ENCODE measurements around the gene WWC2.

Gene WWC2

GRCh38 chr4:183348706-183349659, 249.9 kb downstream of the WWC2 start:
- peak overlapping the region; percentile 49 for H2BK15ac ChIP-seq (ENCODE audit: low read depth, poor library complexity, severe bottlenecking)
- H3K4me2 ChIP-seq (ENCODE audit: low read length, poor library complexity, severe bottlenecking): no peak overlapping the region
- no peaks in the 10 kb centered on the region for H3K79me1 ChIP-seq (replicated peaks; ENCODE audit: low read length, poor library complexity, severe bottlenecking)
- H3K23ac ChIP-seq (ENCODE audit: low read length in 2 of 2): no peak overlapping the region
- peak; percentile 92 for DNase-seq
- H3K4me3 ChIP-seq (ENCODE audit: insufficient read depth in 1 of 2, low read depth in 1 of 2, low read length in 2 of 2): no peak overlapping the region
- 61% methylated on average over 13 of the region's 17 CpGs for WGBS
- peak overlapping the region; percentile 93 for H4K91ac ChIP-seq (ENCODE audit: low read length)
- peaks cover 0 to 15% of the 10 kb centered on the region in 2 experiments for H3K27me3 ChIP-seq (ENCODE audit: control insufficient read depth in 1 of 2, insufficient read depth in 1 of 2, low read length in 2 of 2)
- peak overlapping the region; percentile 16 to 90 for H2BK12ac ChIP-seq (ENCODE audit: low read length in 2 of 2)
- peak overlapping the region; percentile 29 for H3K9ac ChIP-seq (ENCODE audit: low read length)
- H4K8ac ChIP-seq (ENCODE audit: low read length): peak overlapping the region; percentile 85
- H3K4ac ChIP-seq (ENCODE audit: low read depth in 1 of 2, low read length in 2 of 2): peak overlapping the region in 1 of 2 experiments; percentile 76
- no peak overlapping the region for H2AK5ac ChIP-seq (ENCODE audit: low read length, severe bottlenecking)
- H3K18ac ChIP-seq (ENCODE audit: low read depth in 1 of 2, low read length in 2 of 2): peak overlapping the region; percentile 86 to 89
- H2BK120ac ChIP-seq (ENCODE audit: low read depth, low read length): peak overlapping the region; percentile 74
- H3K4me1 ChIP-seq (ENCODE audit: control insufficient read depth, insufficient read depth, low read depth, low read length): peaks cover 5% of the 10 kb centered on the region
- peak overlapping the region; percentile 34 for H2AFZ ChIP-seq (ENCODE audit: low read depth, low read length)
- H3K9me3 ChIP-seq (ENCODE audit: control insufficient read depth, low read length): no peaks in the 10 kb centered on the region
- H3K14ac ChIP-seq (ENCODE audit: low read length in 2 of 2): no peak overlapping the region
- H2BK5ac ChIP-seq (ENCODE audit: low read depth, low read length, poor library complexity, severe bottlenecking): no peak overlapping the region
- H3K36me3 ChIP-seq (ENCODE audit: control insufficient read depth in 1 of 2, insufficient read depth in 2 of 2, low read depth in 1 of 2, low read length in 2 of 2): no peaks in the 10 kb centered on the region
- no peak overlapping the region for H3K27ac ChIP-seq (ENCODE audit: low read length, poor library complexity, severe bottlenecking)

- Histone ChIP-seq H4K91ac (ENCODE audit: low read length) (no peak overlapping the region), H3K4me3 (ENCODE audit: insufficient read depth in 1 of 2, low read depth in 1 of 2, low read length in 2 of 2) (no peak overlapping the region), H3K27ac (ENCODE audit: low read length, poor library complexity, severe bottlenecking) (no peak overlapping the region), H3K4me1 (ENCODE audit: control insufficient read depth, insufficient read depth, low read depth, low read length) (peaks cover 5% of the 10 kb centered on the region), H4K8ac (ENCODE audit: low read length) (no peak overlapping the region), H3K79me1 (replicated peaks; ENCODE audit: low read length, poor library complexity, severe bottlenecking) (no peaks in the 10 kb centered on the region), H3K36me3 (ENCODE audit: control insufficient read depth in 1 of 2, insufficient read depth in 2 of 2, low read depth in 1 of 2, low read length in 2 of 2) (no peaks in the 10 kb centered on the region), H3K23ac (ENCODE audit: low read length in 2 of 2) (no peak overlapping the region), H2BK15ac (ENCODE audit: low read depth, poor library complexity, severe bottlenecking) (no peak overlapping the region), H3K27me3 (ENCODE audit: control insufficient read depth in 1 of 2, insufficient read depth in 1 of 2, low read length in 2 of 2) (peaks cover 0 to 20% of the 10 kb centered on the region in 2 experiments), H3K4me2 (ENCODE audit: low read length, poor library complexity, severe bottlenecking) (no peak overlapping the region), H2AK5ac (ENCODE audit: low read length, severe bottlenecking) (no peak overlapping the region), H2BK12ac (ENCODE audit: low read length in 2 of 2) (no peak overlapping the region), H2AFZ (ENCODE audit: low read depth, low read length) (no peak overlapping the region), H3K4ac (ENCODE audit: low read depth in 1 of 2, low read length in 2 of 2) (no peak overlapping the region), H2BK120ac (ENCODE audit: low read depth, low read length) (no peak overlapping the region), H2BK5ac (ENCODE audit: low read depth, low read length, poor library complexity, severe bottlenecking) (no peak overlapping the region), H3K9me3 (ENCODE audit: control insufficient read depth, low read length) (no peaks in the 10 kb centered on the region), H3K9ac (ENCODE audit: low read length) (peak overlapping the region; percentile 29), H3K18ac (ENCODE audit: low read depth in 1 of 2, low read length in 2 of 2) (no peak overlapping the region), H3K14ac (ENCODE audit: low read length in 2 of 2) (no peak overlapping the region)
- 91% methylated on average over 9 of the region's 9 CpGs for WGBS
- DNase-seq: peak; percentile 35
Measured at GRCh38 chr4:183349673-183350072, 250.6 kb downstream of the WWC2 start.

- Histone ChIP-seq H3K4me3 (ENCODE audit: insufficient read depth in 1 of 2, low read depth in 1 of 2, low read length in 2 of 2) (no peak overlapping the region), H2BK5ac (ENCODE audit: low read depth, low read length, poor library complexity, severe bottlenecking) (no peak overlapping the region), H2BK15ac (ENCODE audit: low read depth, poor library complexity, severe bottlenecking) (no peak overlapping the region), H4K91ac (ENCODE audit: low read length) (no peak overlapping the region), H3K27ac (ENCODE audit: low read length, poor library complexity, severe bottlenecking) (no peak overlapping the region), H3K36me3 (ENCODE audit: control insufficient read depth in 1 of 2, insufficient read depth in 2 of 2, low read depth in 1 of 2, low read length in 2 of 2) (no peaks in the 10 kb centered on the region), H3K4me1 (ENCODE audit: control insufficient read depth, insufficient read depth, low read depth, low read length) (peaks cover 5% of the 10 kb centered on the region), H2BK120ac (ENCODE audit: low read depth, low read length) (no peak overlapping the region), H3K9me3 (ENCODE audit: control insufficient read depth, low read length) (no peaks in the 10 kb centered on the region), H3K27me3 (ENCODE audit: control insufficient read depth in 1 of 2, insufficient read depth in 1 of 2, low read length in 2 of 2) (peaks cover 0 to 20% of the 10 kb centered on the region in 2 experiments), H3K23ac (ENCODE audit: low read length in 2 of 2) (no peak overlapping the region), H3K14ac (ENCODE audit: low read length in 2 of 2) (no peak overlapping the region), H2AK5ac (ENCODE audit: low read length, severe bottlenecking) (no peak overlapping the region), H2BK12ac (ENCODE audit: low read length in 2 of 2) (no peak overlapping the region), H2AFZ (ENCODE audit: low read depth, low read length) (no peak overlapping the region), H3K4me2 (ENCODE audit: low read length, poor library complexity, severe bottlenecking) (no peak overlapping the region), H3K9ac (ENCODE audit: low read length) (no peak overlapping the region), H3K18ac (ENCODE audit: low read depth in 1 of 2, low read length in 2 of 2) (no peak overlapping the region), H4K8ac (ENCODE audit: low read length) (peak overlapping the region; percentile 4), H3K4ac (ENCODE audit: low read depth in 1 of 2, low read length in 2 of 2) (no peak overlapping the region), H3K79me1 (replicated peaks; ENCODE audit: low read length, poor library complexity, severe bottlenecking) (no peaks in the 10 kb centered on the region)
- DNase-seq: no peak
- 96% methylated on average over 17 of the region's 17 CpGs for WGBS
Measured at GRCh38 chr4:183350317-183351071, 251.4 kb downstream of the WWC2 start.

- Histone ChIP-seq H3K36me3 (ENCODE audit: control insufficient read depth in 1 of 2, insufficient read depth in 2 of 2, low read depth in 1 of 2, low read length in 2 of 2) (no peaks in the 10 kb centered on the region), H2AFZ (ENCODE audit: low read depth, low read length) (no peak overlapping the region), H3K4me1 (ENCODE audit: control insufficient read depth, insufficient read depth, low read depth, low read length) (peaks cover 4% of the 10 kb centered on the region), H4K91ac (ENCODE audit: low read length) (no peak overlapping the region), H4K8ac (ENCODE audit: low read length) (no peak overlapping the region), H3K9me3 (ENCODE audit: control insufficient read depth, low read length) (no peaks in the 10 kb centered on the region), H3K4ac (ENCODE audit: low read depth in 1 of 2, low read length in 2 of 2) (no peak overlapping the region), H3K18ac (ENCODE audit: low read depth in 1 of 2, low read length in 2 of 2) (no peak overlapping the region), H2AK5ac (ENCODE audit: low read length, severe bottlenecking) (no peak overlapping the region), H2BK120ac (ENCODE audit: low read depth, low read length) (no peak overlapping the region), H3K4me3 (ENCODE audit: insufficient read depth in 1 of 2, low read depth in 1 of 2, low read length in 2 of 2) (no peak overlapping the region), H3K23ac (ENCODE audit: low read length in 2 of 2) (no peak overlapping the region), H3K27me3 (ENCODE audit: control insufficient read depth in 1 of 2, insufficient read depth in 1 of 2, low read length in 2 of 2) (peaks cover 0 to 24% of the 10 kb centered on the region in 2 experiments), H3K14ac (ENCODE audit: low read length in 2 of 2) (no peak overlapping the region), H2BK15ac (ENCODE audit: low read depth, poor library complexity, severe bottlenecking) (no peak overlapping the region), H3K27ac (ENCODE audit: low read length, poor library complexity, severe bottlenecking) (no peak overlapping the region), H2BK12ac (ENCODE audit: low read length in 2 of 2) (no peak overlapping the region), H3K79me1 (replicated peaks; ENCODE audit: low read length, poor library complexity, severe bottlenecking) (no peaks in the 10 kb centered on the region), H3K9ac (ENCODE audit: low read length) (no peak overlapping the region), H3K4me2 (ENCODE audit: low read length, poor library complexity, severe bottlenecking) (no peak overlapping the region), H2BK5ac (ENCODE audit: low read depth, low read length, poor library complexity, severe bottlenecking) (no peak overlapping the region)
- DNase-seq: no peak
- 92% methylated on average over 3 of the region's 5 CpGs for WGBS
Measured at GRCh38 chr4:183352546-183352945, 253.5 kb downstream of the WWC2 start.

Data from mesenchymal stem cell (in vitro differentiated cells and primary cell).